NCI-H1105 treated with DMSO at 0.1 percent for 48 hours (cell line): ENCODE data around the gene RHOXF2.
"Not testable (repeated sequence)": the region's sequence is repeated elsewhere in the genome, so short reads cannot be mapped to it uniquely, and the experiment has no call there.

ENCODE experiments used
- DNase-seq: peaks from one replicate; lab custom pipeline; 2025; lab: John Stamatoyannopoulos, UW

The RHOXF2 gene

GRCh38 chrX:120158313-120158712, at the start of gene RHOXF2:
Gene RHOXF2 (plus strand): TSS chrX:120158613. CDS start chrX:120158751, 138 bp downstream.
- not testable (repeated sequence) for DNase-seq

- no peak for DNase-seq
Observed at GRCh38 chrX:120109378-120109777, 49.0 kb upstream of the RHOXF2 start.

DNA sequence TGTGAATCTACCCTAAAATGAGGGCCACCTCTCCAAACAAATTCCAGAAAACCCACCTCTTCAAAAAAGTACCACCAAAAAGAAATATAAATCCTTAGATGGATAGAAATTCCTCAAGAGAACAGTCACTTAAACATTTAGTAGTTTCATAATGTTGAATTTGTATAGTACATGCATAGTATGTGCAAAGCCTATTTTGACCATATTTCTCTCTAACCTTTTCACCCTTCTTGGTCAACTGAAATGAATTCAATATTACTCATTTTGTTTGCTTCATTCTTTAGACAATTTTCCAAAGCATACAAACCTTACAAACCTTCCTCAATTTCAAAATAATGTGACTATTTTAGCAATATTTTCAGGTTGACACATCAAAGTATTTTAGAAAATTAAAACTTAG, 46.8 kb upstream of the RHOXF2 start:
- DNase-seq, result no peak

- no peak for DNase-seq
Observed at GRCh38 chrX:120115438-120115963, 42.9 kb upstream of the RHOXF2 start, which contains the start of gene RHOXF1. Gene RHOXF1 (minus strand): TSS chrX:120115913. CDS start chrX:120115862, 51 bp downstream.

GRCh38 chrX:120120223-120120622, 38.2 kb upstream of the RHOXF2 start:
- DNase-seq, result no peak

GRCh38 chrX:120125444-120125843, 33.0 kb upstream of the RHOXF2 start:
- DNase-seq, result no peak

GRCh38 chrX:120128306-120128846, 30.0 kb upstream of the RHOXF2 start:
- not testable (repeated sequence) for DNase-seq

DNA sequence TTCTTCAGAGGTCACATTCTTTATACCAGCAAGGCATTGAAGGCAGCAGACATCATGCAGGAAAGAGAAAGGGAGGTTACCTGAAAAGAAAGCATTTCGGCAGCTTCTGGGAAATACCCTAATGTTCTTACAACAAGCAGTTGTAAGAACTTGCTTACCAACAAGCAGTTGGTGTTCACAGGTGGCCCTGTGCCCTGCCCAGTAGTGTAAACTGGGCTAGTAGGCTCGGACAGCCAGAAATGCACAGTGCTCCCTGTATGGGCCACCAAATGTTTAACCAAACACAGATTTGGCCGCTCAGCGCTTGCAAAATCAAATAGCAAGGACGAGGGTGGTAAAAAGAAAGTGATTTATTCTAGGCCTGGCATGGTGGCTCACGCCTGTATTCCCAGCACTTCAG, 22.3 kb upstream of the RHOXF2 start:
- no peak for DNase-seq

- DNase-seq, result no peak
Observed at GRCh38 chrX:120136840-120137239, 21.6 kb upstream of the RHOXF2 start.

DNA sequence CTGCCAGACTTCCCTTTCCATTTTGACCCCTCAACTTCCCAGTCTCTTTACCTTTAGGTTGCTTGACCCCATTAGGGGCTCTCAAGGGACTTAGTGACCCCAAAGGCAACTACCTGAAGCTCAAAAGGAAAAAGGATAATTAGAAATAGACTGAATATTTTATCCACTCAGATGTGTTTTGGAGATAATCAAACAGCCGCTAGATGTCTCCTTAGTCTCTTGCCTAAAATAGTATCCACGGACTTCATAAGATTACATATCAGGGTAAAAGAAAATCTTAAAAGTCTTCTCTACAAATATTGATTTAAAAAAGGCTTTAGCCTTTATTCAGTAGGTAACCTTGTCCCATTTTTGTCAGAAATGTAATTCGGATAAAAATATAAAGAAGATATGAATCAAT, 21.0 kb upstream of the RHOXF2 start:
- DNase-seq, result no peak

DNA sequence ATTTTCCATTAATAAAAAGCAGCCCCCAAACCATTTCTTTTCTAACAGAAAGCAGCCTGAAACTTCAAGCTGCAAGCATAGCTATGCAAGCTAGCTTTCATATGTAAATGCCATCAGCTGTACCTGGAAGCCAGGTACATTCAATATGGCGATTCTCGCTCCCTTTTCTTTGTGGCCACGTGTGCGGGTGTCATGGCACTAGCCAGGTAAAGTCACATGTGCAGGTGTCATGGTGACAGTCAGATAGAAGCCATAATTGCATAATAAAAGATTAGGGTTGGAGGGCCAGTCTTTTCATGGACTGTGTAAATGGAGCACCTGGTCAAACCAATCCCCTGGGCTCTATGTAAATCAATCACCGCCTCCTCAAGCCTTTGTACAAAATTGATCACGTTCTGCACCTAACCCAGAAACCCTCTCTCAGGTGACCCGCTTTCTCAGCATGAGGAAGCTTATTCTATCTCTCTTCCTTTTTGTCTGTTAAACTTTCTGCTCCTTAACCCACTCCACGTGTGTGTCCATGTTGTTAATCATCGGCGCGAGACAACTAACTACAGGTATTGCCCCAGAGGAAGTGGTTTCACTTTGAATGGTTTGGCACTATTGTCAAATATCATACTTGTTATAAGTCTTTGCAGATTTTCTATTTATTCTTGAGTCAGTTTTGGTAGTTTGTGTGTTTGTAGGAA, 18.0 kb upstream of the RHOXF2 start:
- no peak for DNase-seq

- no peak for DNase-seq
Observed at GRCh38 chrX:120144178-120144844, 14.1 kb upstream of the RHOXF2 start.

GRCh38 chrX:120145295-120145925, 13.0 kb upstream of the RHOXF2 start:
- DNase-seq, result no peak

DNA sequence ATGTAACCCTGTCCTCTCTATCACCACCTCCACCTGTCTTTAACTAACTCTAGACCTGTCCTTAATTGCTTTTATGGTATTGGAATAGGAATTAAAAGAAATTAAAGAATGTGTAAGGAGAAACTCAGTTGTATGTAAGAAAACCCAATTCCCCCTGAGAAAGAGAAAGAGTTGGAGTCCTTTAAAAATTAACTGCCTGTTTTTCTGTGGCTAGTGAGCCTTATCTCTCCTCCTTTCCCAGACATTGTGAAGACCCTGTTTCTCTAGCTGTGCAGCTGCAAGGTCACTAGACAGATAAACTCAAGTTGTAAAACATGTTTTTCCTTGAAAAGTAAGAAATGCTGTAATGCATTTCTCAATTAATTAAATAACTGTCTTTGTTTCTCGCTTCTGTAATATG, 12.1 kb upstream of the RHOXF2 start:
- DNase-seq, result not testable (repeated sequence)

DNA sequence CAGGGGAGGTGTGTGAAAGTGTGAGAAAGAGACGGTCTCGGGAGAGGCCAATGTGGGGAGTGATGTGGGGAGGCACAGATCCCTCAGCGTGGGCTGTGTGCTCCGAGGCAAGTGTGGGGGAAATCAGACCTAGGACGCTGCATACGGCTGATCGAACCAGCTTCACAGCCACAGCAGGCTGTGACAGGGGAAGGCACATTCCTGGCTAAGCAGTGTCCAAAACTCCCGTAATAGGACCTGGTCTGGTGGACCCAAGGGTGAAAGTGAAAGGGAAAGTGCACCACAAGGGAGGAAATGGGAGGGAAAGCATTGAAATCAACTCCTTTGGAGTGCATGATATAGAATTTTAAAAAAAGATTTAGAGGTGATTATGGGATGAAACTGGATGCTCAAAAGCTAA, 10.9 kb upstream of the RHOXF2 start:
- DNase-seq, result no peak

DNA sequence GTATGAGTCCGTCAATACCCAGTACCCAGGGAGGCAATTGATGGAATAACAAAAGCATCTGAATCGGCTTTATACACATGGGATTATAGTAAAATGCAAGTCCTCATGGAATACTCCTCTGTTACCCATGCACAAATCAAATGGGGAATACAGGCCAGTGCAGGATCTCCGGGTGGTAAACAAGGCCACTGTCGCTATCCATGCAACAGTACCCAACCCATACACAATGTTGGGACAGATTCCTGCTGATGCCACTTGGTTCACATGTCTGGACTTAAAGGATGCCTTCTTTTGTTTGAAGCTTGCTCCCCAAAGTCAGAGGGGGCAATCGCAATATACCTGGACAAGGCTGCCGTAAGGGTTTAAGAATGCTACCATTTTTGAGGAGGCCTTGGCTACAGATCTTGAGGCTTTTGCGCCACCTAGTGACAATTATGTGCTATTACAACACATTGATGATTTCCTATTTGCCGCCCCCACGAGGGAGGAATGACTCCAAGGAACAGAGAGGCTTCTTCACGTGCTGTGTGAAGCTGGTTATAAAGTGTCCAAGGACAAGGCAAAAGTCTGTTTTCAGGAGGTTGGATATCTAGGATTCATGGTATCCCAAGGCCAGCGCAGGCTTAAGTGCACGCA, 8.2 kb upstream of the RHOXF2 start:
- not testable (repeated sequence) for DNase-seq

- not testable (repeated sequence) for DNase-seq
Observed at GRCh38 chrX:120159086-120159485, 673 bp downstream of the RHOXF2 start.

DNA sequence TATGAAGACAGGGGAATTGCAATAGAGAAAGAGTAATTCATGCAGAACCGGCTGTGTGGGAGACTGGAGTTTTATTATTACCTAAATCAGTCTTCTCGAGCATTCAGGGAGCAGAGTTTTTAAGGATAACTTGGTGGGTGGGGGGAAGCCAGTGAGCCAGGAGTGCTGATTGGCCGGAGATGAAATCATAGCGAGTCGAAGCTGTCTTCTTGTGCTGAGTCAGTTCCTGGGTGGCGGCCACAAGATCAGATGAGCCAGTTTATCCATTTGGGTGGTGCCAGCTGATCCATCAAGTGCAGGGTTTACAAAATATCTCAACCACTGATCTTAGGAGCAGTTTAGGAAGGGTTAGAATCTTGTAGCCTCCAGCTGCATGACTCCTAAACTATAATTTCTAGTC, 34.8 kb downstream of the RHOXF2 start:
- DNase-seq, result not testable (repeated sequence)

- DNase-seq, result not testable (repeated sequence)
Observed at GRCh38 chrX:120193720-120194119, 35.3 kb downstream of the RHOXF2 start.

GRCh38 chrX:120195786-120196185, 37.4 kb downstream of the RHOXF2 start:
- DNase-seq, result not testable (repeated sequence)

DNA sequence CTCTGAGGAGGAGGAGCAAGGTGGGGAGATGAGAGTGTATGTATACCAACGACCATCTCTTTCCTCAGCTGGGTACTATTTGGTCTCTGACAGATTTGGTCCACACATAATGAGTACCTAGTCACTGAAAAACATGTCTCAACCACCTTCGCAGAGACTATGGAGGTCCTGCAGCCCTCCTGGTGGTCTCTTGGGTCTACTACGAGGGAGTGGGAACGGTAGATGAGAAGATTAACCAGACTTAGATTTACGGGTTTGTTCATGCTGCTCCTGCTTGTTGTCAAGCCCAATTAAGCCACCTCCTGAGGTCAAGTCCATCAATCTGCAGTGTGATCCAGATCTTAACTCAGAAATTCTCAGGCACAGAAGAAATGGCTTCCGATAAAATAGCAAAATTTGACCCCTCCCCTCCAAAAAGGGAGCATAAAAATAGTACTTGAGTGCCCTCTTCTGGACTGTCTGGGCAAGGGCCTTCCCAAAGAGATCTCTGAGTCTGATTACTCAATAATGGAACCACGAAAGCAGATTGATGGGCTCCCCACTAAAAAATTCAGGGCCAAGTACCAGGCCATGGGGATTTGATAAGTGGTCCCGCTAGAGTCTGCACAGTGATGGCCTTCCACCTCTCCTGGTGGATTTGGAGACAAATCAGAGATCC, 38.3 kb downstream of the RHOXF2 start:
- DNase-seq, result not testable (repeated sequence)
